Measurements from ENCODE around the gene NQO2. TPM values are rescaled to one million over a fixed set of nuclear protein-coding genes. Genes with fewer than 3 reads are reported as not detected.
"Not testable (repeated sequence)": the region's sequence is repeated elsewhere in the genome, so short reads cannot be mapped to it uniquely, and the experiment has no call there.

Gene NQO2
- total RNA-seq, 1 experiment from 2014 or later: 5.5 TPM

DNA sequence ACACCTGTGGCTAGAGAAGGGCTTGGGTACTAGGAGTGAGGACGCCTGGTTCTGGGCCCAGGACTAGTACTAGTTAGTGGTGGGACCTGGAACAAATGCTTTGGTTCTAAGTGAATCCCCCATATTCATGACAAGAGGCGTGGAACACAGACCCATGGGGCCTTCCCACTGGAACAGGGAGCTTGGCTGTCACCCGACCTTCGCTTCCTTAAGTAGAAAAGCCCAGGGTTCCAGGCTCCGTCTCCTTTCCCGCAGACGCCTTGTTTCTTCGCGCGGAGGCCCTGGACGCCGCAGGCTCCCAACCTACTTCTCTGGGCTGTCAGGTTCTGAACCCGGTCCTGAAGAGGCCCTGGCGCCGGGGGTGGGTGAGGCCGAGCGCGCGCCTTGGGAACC, 63.6 kb downstream of the NQO2 start:
- not testable (repeated sequence) for H3K27ac ChIP-seq (ENCODE audit: low read length); H3K9me3 ChIP-seq (ENCODE audit: low read length); H4K20me1 ChIP-seq (ENCODE audit: insufficient read depth, low read depth, low read length); H3K9me2 ChIP-seq (replicated peaks; ENCODE audit: insufficient read depth, low read length); H3K36me3 ChIP-seq (ENCODE audit: insufficient read depth, low read length); H3K27me3 ChIP-seq (ENCODE audit: low read length); H3K79me2 ChIP-seq (ENCODE audit: low read length); DNase-seq
- Histone ChIP-seq H3K4me2 (ENCODE audit: low read depth, low read length, poor library complexity, severe bottlenecking) (peak overlapping the region; percentile 93), H3K4me1 (ENCODE audit: low read length) (peaks cover 22% of the 10 kb centered on the region), H3K9ac (ENCODE audit: low read length) (peak overlapping the region; percentile 78), H2AFZ (ENCODE audit: low read length) (peak overlapping the region; percentile 95), H3K4me3 (ENCODE audit: low read length) (peak overlapping the region; percentile 80)

DNA sequence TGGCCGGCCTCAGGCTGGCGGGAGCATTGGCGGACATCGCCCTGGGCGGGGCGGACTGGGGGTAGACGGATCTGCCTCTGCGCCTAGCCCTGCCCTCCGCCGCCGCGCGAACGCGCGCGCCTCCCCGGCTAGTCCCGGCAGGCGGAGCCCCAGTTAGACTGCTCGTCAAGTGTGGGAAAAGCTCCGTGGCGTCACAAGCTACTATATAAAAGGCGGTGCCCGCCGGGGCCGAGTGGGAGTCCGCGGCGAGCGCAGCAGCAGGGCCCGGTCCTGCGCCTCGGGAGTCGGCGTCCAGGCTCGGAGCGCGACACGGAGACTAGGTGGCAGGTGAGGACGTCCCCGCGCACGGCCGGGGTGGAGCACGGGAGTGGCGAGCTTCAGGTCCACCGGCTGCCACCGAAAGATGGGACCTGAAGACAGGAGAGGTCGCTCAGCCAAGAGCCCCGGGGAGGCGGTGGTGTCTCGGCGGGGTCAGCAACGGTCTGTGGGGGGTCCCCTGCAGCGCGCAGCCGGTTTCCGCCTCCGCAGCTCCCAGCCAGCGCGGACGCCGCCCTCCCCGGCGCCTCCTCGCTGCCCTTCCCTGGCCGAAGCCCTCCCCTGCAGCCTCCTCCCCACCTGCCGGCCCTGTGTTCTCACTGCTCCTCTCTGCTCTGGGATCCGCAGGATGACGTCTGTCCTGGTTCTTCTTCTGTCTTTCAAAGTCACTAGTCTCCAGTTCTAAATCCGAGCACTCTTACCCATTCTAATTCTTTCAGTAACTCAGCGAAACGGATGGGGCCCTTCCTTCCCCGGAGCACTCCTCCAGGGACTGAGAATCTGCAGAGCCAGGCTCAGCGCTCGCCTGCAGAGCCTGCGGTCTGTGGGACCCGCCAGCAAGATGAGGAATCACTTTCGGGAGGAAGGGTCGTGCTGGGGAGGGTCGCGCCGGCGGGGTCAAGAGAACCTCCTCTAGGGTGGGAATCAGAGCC, 64.3 kb downstream of the NQO2 start:
- H3K4me2 ChIP-seq (ENCODE audit: low read depth, low read length, poor library complexity, severe bottlenecking): peak overlapping the region; percentile 93
- H3K9me2 ChIP-seq (replicated peaks; ENCODE audit: insufficient read depth, low read length): no peaks in the 10 kb centered on the region
- H3K36me3 ChIP-seq (ENCODE audit: insufficient read depth, low read length): no peaks in the 10 kb centered on the region
- H3K27ac ChIP-seq (ENCODE audit: low read length): no peak overlapping the region
- H3K9ac ChIP-seq (ENCODE audit: low read length): peak overlapping the region; percentile 78
- no peaks in the 10 kb centered on the region for H3K9me3 ChIP-seq (ENCODE audit: low read length)
- peak overlapping the region; percentile 95 for H2AFZ ChIP-seq (ENCODE audit: low read length)
- H3K4me1 ChIP-seq (ENCODE audit: low read length): peaks cover 22% of the 10 kb centered on the region
- DNase-seq: peak; percentile 91
- peaks cover 1% of the 10 kb centered on the region for H3K79me2 ChIP-seq (ENCODE audit: low read length)
- peak overlapping the region; percentile 80 for H3K4me3 ChIP-seq (ENCODE audit: low read length)
- H3K27me3 ChIP-seq (ENCODE audit: low read length): no peaks in the 10 kb centered on the region
- peaks cover 4% of the 10 kb centered on the region; the same call in 1 of the 2 replicates for H4K20me1 ChIP-seq (ENCODE audit: insufficient read depth, low read depth, low read length)

DNA sequence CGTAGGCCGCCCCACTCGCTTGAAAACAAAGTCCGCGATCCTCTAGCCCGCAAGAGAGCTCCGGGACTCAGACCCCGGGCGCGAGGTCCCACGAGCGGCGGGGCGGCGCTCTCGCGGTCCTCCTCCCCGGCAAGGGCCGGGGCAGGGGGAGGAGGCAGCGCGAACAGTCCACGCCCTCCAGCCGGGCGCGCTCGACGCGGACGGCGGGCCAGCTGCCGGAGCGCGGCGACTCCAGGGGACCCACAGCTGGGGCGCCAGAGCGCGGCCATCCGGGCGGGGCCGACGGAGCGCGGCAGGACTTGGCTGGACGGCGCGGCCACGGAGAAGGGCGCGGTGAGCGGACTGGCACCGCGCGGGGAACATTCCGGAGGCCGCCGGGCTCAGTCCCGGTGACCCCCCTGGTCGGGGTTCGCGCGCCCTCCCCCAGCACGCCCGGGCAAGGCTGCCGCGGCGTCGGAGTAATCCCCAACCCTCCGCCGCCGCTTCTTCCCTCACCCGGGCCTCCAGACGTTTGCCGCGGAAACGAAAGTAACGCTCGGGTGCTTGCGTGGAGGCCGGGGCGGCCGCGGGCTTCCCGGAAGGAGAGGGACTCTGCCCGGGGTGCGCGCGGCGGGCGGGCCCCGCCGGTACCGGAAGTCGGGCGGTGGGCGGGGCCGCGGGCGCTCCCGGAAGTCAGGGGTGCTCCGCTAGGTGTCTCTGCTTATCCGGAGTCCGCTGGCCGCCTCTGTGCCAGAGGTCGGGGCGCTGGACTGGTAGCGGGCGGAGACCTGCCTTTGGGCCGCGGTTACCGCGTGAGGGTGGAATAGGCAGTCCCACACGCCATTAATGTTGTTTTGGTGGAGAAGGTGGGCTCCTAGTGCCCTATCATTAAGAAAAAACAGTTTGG, 68.9 kb downstream of the NQO2 start, which contains the start of gene RIPK1:
Gene RIPK1, plus strand, starts transcription at position 166 of the 886 bp plus-strand sequence. CDS start 8,330 bp downstream, outside the sequence.
- peaks cover 44% of the 10 kb centered on the region for H3K79me2 ChIP-seq (ENCODE audit: low read length)
- peak within 1 kb of the TSS; percentile 87 for H3K4me3 ChIP-seq (ENCODE audit: low read length)
- H3K9me2 ChIP-seq (replicated peaks; ENCODE audit: insufficient read depth, low read length): no peaks in the 10 kb centered on the region
- H3K27ac ChIP-seq (ENCODE audit: low read length): peak within 1 kb of the TSS; percentile 84
- H3K9me3 ChIP-seq (ENCODE audit: low read length): no peaks in the 10 kb centered on the region
- H3K27me3 ChIP-seq (ENCODE audit: low read length): no peaks in the 10 kb centered on the region
- H3K36me3 ChIP-seq (ENCODE audit: insufficient read depth, low read length): no peaks in the 10 kb centered on the region
- peak; percentile 95 for DNase-seq
- H3K9ac ChIP-seq (ENCODE audit: low read length): peak within 1 kb of the TSS; percentile 96
- H4K20me1 ChIP-seq (ENCODE audit: insufficient read depth, low read depth, low read length): peaks cover 4% of the 10 kb centered on the region; the same call in 1 of the 2 replicates
- H3K4me2 ChIP-seq (ENCODE audit: low read depth, low read length, poor library complexity, severe bottlenecking): peak within 1 kb of the TSS; percentile 90
- peaks cover 39% of the 10 kb centered on the region for H3K4me1 ChIP-seq (ENCODE audit: low read length)
- 0 out of 2 replicates have a peak within 1 kb of the TSS, but pooled peaks have one; percentile 54 for H2AFZ ChIP-seq (ENCODE audit: low read length)

Small RNA genes within 50 kb of the gene (small RNA-seq; reads per million reads assigned to genes)
- not detected for gene AL133351.4

Other genes starting within 250 kb of the NQO2 start
- 0.07 and 0.78 TPM in 2 replicates for gene MYLK4, start 249.0 kb upstream of the NQO2 start, total RNA-seq (2014; rRNA removed; shearing (Covaris generic); ENCODE audit: low replicate concordance)
- 47.9 and 80.2 TPM in 2 replicates for gene WRNIP1, start 234.5 kb upstream of the NQO2 start, total RNA-seq (2014; rRNA removed; shearing (Covaris generic); ENCODE audit: low replicate concordance)
- gene SERPINB1, start 158.0 kb upstream of the NQO2 start, total RNA-seq (2014; rRNA removed; shearing (Covaris generic); ENCODE audit: low replicate concordance): 0.22 TPM in 1 of 2 replicates, not detected in the other
- 55.6 and 107 TPM in 2 replicates for gene SERPINB9, start 96.6 kb upstream of the NQO2 start, total RNA-seq (2014; rRNA removed; shearing (Covaris generic); ENCODE audit: low replicate concordance)
- gene SERPINB6, start 28.3 kb upstream of the NQO2 start, total RNA-seq (2014; rRNA removed; shearing (Covaris generic); ENCODE audit: low replicate concordance): not detected in 2 replicates
- gene RIPK1, start 68.6 kb downstream of the NQO2 start, total RNA-seq (2014; rRNA removed; shearing (Covaris generic); ENCODE audit: low replicate concordance): 9.6 and 12.3 TPM in 2 replicates
- 9.3 and 14.6 TPM in 2 replicates for gene BPHL, start 118.8 kb downstream of the NQO2 start, total RNA-seq (2014; rRNA removed; shearing (Covaris generic); ENCODE audit: low replicate concordance)
- 0.51 TPM in 1 of 2 replicates, not detected in the other for gene TUBB2A, start 157.7 kb downstream of the NQO2 start, total RNA-seq (2014; rRNA removed; shearing (Covaris generic); ENCODE audit: low replicate concordance)
- 0.34 TPM in 1 of 2 replicates, not detected in the other for gene TUBB2B, start 227.8 kb downstream of the NQO2 start, total RNA-seq (2014; rRNA removed; shearing (Covaris generic); ENCODE audit: low replicate concordance)